Measurements from ENCODE around the gene SYNE2. TPM values are rescaled to one million over a fixed set of nuclear protein-coding genes. Genes with fewer than 3 reads are reported as not detected.
"Not testable (repeated sequence)": the region's sequence is repeated elsewhere in the genome, so short reads cannot be mapped to it uniquely, and the experiment has no call there.

SYNE2 gene, protein sequence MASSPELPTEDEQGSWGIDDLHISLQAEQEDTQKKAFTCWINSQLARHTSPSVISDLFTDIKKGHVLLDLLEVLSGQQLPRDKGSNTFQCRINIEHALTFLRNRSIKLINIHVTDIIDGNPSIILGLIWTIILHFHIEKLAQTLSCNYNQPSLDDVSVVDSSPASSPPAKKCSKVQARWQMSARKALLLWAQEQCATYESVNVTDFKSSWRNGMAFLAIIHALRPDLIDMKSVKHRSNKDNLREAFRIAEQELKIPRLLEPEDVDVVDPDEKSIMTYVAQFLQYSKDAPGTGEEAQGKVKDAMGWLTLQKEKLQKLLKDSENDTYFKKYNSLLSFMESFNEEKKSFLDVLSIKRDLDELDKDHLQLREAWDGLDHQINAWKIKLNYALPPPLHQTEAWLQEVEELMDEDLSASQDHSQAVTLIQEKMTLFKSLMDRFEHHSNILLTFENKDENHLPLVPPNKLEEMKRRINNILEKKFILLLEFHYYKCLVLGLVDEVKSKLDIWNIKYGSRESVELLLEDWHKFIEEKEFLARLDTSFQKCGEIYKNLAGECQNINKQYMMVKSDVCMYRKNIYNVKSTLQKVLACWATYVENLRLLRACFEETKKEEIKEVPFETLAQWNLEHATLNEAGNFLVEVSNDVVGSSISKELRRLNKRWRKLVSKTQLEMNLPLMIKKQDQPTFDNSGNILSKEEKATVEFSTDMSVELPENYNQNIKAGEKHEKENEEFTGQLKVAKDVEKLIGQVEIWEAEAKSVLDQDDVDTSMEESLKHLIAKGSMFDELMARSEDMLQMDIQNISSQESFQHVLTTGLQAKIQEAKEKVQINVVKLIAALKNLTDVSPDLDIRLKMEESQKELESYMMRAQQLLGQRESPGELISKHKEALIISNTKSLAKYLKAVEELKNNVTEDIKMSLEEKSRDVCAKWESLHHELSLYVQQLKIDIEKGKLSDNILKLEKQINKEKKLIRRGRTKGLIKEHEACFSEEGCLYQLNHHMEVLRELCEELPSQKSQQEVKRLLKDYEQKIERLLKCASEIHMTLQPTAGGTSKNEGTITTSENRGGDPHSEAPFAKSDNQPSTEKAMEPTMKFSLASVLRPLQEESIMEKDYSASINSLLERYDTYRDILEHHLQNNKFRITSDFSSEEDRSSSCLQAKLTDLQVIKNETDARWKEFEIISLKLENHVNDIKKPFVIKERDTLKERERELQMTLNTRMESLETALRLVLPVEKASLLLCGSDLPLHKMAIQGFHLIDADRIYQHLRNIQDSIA (N-terminal part only)
- 100 to 1,000 TPM in 3 of 4 donors, 10 to 100 TPM in 1; 65.8 to 174 (median 126) TPM for total RNA-seq

DNA sequence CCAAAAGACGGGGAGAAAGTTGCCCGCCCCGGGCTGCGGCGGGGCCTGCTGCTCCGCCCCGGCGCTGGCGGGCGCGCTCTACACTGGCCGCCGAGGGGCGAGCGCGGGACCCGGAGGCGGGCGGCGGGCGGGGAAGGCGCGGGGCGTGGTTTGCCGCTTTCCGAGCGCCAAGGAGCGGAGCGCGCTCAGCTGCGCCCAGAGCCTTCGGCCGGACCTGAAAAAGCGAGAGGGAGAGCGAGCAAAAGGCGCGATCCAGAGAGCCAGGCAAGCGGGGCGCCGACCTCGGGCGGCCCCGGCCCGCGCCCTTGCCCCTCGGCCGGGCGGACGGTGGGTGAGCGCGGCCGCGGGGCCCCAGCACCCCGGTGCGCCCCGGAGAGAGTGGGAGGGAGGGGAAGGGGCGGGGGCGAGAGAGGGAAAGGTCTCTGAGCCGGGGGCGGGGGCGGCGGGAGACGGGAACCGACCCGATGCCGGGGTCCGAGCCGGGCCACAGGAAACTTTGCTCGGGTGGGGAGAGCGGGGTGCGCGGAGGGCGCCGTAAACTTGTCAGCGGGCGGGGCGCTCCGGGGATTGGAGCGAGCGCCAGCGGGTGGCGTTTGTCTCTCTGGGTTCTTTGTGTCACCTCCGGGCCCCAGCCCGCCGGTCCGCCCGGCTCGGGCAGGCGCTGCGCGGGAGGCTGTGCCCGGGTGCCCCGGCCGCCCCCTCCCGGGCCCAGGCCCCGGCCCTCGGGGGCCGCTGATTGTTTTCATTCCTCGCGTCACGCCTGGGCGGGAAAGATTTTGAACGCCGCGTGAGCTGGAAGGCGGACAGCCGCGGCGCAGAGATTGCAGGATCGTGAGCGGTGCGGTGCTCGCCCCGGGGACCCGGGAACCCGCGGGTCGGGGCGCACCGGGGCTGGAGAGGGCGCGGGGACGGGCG lies at the start of gene SYNE2:
SYNE2 (plus strand) TSS at position 188 of the 915 bp plus-strand sequence. CDS start 56,145 bp downstream, outside the sequence.
- WGBS, 2 donors (ENCODE audit: low coverage in 1 of 2), result 1% methylated on average over 17 of the region's 124 CpGs; no CpG with 5 or more reads in 1 of the 2 donors

DNA sequence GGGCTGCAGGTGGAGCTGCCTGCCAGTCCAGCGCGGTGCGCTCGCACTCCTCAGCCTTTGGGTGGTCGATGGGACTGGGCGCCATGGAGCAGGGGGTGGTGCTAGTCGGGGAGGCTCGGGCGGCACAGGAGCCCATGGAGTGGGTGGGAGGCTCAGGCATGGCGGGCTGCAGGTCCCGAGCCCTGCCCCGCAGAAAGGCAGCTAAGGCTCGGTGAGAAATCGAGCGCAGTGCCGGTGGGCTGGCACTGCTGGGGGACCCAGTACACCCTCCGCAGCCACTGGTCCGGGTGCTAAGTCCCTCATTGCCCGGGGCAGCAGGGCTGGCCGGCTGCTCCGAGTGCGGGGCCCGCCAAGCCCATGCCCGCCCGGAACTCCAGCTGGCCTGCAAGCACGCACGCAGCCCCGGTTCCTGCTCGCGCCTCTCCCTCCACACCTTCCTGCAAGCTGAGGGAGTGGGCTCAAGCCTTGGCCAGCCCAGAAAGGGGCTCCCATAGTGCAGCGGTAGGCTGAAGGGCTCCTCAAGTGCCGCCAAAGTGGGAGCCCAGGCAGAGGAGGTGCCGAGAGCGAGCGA lies 49.5 kb upstream of the SYNE2 start:
- H3K27me3 ChIP-seq, H3K4me1 ChIP-seq, H3K9me3 ChIP-seq, ATAC-seq, H3K4me3 ChIP-seq, H3K36me3 ChIP-seq, H3K27ac ChIP-seq: not testable (repeated sequence)
- WGBS, 2 donors (ENCODE audit: low coverage in 1 of 2), result no CpG with 5 or more reads among the region's 35 CpGs

More for the DNA sequence above, at the start of gene SYNE2:
- peak within 1 kb of the TSS; percentile 91 for H3K4me3 ChIP-seq
- no peaks in the 10 kb centered on the region for H3K36me3 ChIP-seq
- peak within 1 kb of the TSS; percentile 83 to 98 (median 94) for H3K27ac ChIP-seq
- peak; percentile 95 for ATAC-seq
- H3K27me3 ChIP-seq, result no peaks in the 10 kb centered on the region
- peaks cover 0 to 30% (median 5%) of the 10 kb centered on the region in 3 donors for H3K4me1 ChIP-seq
- TF ChIP-seq, protein P1, sequence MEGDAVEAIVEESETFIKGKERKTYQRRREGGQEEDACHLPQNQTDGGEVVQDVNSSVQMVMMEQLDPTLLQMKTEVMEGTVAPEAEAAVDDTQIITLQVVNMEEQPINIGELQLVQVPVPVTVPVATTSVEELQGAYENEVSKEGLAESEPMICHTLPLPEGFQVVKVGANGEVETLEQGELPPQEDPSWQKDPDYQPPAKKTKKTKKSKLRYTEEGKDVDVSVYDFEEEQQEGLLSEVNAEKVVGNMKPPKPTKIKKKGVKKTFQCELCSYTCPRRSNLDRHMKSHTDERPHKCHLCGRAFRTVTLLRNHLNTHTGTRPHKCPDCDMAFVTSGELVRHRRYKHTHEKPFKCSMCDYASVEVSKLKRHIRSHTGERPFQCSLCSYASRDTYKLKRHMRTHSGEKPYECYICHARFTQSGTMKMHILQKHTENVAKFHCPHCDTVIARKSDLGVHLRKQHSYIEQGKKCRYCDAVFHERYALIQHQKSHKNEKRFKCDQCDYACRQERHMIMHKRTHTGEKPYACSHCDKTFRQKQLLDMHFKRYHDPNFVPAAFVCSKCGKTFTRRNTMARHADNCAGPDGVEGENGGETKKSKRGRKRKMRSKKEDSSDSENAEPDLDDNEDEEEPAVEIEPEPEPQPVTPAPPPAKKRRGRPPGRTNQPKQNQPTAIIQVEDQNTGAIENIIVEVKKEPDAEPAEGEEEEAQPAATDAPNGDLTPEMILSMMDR (IDR thresholded peaks at IDR 0.05), result peak in 3 of 4 experiments; percentile 37 to 57 (median 50)
- TF ChIP-seq POLR2A (IDR thresholded peaks at IDR 0.05) (peak; percentile 29 to 30), POLR2AphosphoS5 (IDR thresholded peaks at IDR 0.05) (peak; percentile 14), EP300 (IDR thresholded peaks at IDR 0.05) (no peak)
- no peaks in the 10 kb centered on the region for H3K9me3 ChIP-seq

DNA sequence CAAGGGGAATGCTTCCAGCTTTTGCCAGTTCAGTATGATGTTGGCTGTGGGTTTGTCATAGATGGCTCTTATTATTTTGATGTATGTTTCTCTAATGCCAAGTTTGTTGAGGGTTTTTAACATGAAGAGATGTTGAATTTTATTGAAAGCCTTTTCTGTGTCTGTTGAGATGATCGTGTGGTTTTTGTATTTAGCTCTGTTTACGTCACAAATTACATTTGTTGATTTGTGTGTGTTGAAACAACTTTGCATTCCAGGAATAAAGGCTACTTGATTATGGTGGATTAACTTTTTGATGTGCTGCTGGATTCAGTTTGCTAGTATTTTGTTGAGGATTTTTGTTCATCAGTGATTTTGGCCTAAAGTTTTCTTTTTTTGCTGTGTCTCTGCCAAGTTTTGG lies 46.7 kb upstream of the SYNE2 start:
- not testable (repeated sequence) for H3K4me3 ChIP-seq, H3K36me3 ChIP-seq, H3K9me3 ChIP-seq, H3K4me1 ChIP-seq, H3K27ac ChIP-seq, H3K27me3 ChIP-seq, ATAC-seq
- WGBS, 2 donors (ENCODE audit: low coverage in 1 of 2), result 76 to 90% methylated on average over 2 of the region's 2 CpGs

DNA sequence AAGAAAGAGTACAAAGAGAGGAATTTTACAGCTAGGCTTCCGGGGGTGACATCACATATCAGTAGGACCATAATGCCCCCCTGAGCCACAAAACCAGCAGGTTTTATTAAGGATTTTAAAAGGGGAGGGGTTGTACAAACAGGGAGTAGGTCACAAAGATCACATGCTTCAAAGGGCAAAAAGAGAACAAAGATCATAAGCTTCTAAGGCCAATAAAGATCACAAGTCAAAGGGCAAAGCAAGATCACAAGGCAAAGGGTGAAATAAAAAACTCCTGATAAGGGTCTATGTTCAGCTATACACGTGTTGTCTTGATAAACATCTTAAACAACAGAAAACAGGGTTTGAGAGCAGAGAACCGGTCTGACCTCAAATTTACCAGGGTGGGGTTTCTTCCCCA lies 41.1 kb upstream of the SYNE2 start:
- H3K9me3 ChIP-seq, result peaks cover 0 to 13% (median 0%) of the 10 kb centered on the region in 3 donors
- not testable (repeated sequence) for ATAC-seq, H3K4me3 ChIP-seq, H3K27ac ChIP-seq, H3K36me3 ChIP-seq, H3K4me1 ChIP-seq, H3K27me3 ChIP-seq
- 75 to 83% methylated on average over 3 of the region's 3 CpGs for WGBS, 2 donors (ENCODE audit: low coverage in 1 of 2)

DNA sequence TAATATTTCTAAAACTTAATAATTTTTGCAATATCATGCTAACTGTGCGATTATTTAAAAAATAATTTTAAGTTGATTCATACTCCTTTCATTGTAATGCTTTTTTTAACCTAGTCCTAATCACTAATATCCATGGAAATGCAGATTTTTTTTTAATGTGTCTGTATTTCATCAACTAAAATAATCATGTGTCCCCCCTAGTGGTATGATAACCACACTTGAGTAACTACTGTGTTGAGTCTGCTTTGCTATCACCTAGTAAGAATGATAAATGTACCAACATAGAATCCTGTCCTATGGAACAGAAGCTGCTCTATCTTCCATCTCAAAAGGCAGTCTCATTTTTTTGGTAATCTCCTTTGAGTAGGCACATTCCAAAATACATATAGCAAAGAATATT lies 19.1 kb upstream of the SYNE2 start:
- H3K9me3 ChIP-seq, result no peaks in the 10 kb centered on the region
- no peak overlapping the region for H3K27ac ChIP-seq
- TF ChIP-seq, protein P1 (IDR thresholded peaks at IDR 0.05), result no peak
- TF ChIP-seq POLR2AphosphoS5 (IDR thresholded peaks at IDR 0.05), result no peak
- no peak for TF ChIP-seq EP300 (IDR thresholded peaks at IDR 0.05)
- TF ChIP-seq POLR2A (IDR thresholded peaks at IDR 0.05), result no peak
- no peaks in the 10 kb centered on the region for H3K4me1 ChIP-seq
- no peak overlapping the region for H3K4me3 ChIP-seq
- no peak for ATAC-seq
- 100% methylated on average over 1 of the region's 1 CpG for WGBS, 2 donors (ENCODE audit: low coverage in 1 of 2)
- no peaks in the 10 kb centered on the region for H3K27me3 ChIP-seq
- no peaks in the 10 kb centered on the region for H3K36me3 ChIP-seq

Data from gastroesophageal sphincter (tissue), 4 donors.